ENCODE results near the gene SLC66A2.

DNA sequence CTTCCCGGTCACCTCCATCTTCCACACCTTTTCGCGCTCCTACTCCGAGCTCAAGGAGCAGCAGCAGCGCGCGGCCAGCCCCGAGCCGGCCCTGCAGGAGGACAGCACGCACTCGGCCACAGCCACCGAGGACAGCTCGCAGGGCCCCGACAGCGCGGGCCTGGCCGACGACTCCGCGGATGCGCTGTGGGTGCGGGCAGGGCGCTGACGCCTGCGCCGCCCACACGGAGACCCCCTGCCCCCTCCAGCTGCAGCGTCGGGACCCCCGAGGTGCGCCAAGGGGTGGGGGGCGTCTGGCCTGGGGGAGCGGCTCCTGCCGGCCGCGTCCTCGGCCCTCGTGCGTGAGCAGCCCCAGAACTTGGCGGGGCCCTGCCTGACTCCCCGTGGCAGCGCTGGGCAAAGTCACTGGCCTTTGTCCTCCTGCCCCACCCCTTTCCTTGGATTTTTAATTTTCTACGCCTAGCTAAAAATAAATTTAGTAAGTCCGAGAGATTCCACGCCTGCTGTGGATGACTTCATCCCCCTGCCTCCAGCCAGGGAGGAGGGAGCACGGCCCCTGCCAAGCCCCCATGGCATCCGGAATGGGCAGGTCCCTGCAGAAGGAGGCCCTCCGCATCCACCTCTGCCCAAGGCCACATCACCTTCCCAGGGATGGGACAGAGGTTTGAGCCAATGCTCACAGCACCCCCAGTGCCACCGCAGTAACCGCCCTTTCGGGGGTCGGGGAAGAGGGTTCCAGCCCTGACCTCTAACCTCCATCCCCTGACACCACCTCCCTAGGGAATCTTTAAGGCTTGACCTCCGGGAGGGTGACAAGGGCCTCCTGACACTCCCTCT is 51.6 kb downstream of the SLC66A2 start:
- TF ChIP-seq CTCF (conservative IDR thresholded peaks at IDR 0.05; ENCODE audit: low read length) = no peak
- no peak for TF ChIP-seq EZH2phosphoT487 (IDR thresholded peaks at IDR 0.05; ENCODE audit: borderline replicate concordance)
